WTC11 (cell line): Measurements from ENCODE around the gene SERPINH1. TPM values are rescaled to one million over a fixed set of nuclear protein-coding genes. Genes with fewer than 3 reads are reported as not detected.

Experiments used
- ATAC-seq: fragments of 200-7000 bp; cut with Tn5 transposase; 2 replicates; pipeline ENCODE4 v1.10.0; 2021; ENCODE audit warnings: mild to moderate bottlenecking, moderate library complexity
- CTCF ChIA-PET: fragments of 300-600 bp; sonication (Branson Sonifier 250); formaldehyde crosslinking; loops from one replicate; lab custom pipeline; 2021; ENCODE audit warnings: antibody characterized with exemption; lab: Charles Lee
- POLR2A ChIA-PET: fragments of 350-600 bp; sonication (Branson Sonifier 250); formaldehyde crosslinking; loops from one replicate; lab custom pipeline; 2021; ENCODE audit warnings: antibody characterized with exemption; lab: Charles Lee
- DNase-seq: peaks from one replicate; pipeline ENCODE4 v3.0.0; 2021; ENCODE audit warnings: low spot score
- H3K27ac Mint-ChIP-seq: 2 replicates; pipeline ENCODE4 v1.8.0; 2021; ENCODE audit warnings: mixed read lengths
- H3K27me3 Mint-ChIP-seq: 2 replicates; pipeline ENCODE4 v1.8.0; 2021; ENCODE audit warnings: low read depth, mild to moderate bottlenecking, moderate library complexity, mixed read lengths
- H3K36me3 Mint-ChIP-seq: 2 replicates; pipeline ENCODE4 v1.8.0; 2021; ENCODE audit warnings: mixed read lengths
- H3K4me1 Mint-ChIP-seq: 2 replicates; pipeline ENCODE4 v1.8.0; 2022; ENCODE audit warnings: mixed read lengths
- H3K4me3 Mint-ChIP-seq: 2 replicates; pipeline ENCODE4 v1.8.0; 2021; ENCODE audit warnings: mild to moderate bottlenecking, moderate library complexity, mixed read lengths
- H3K9me3 Mint-ChIP-seq: 2 replicates; pipeline ENCODE4 v1.8.0; 2021; ENCODE audit warnings: mixed read lengths
- ATF1 ChIP-seq: sonication (generic); formaldehyde crosslinking; IDR thresholded peaks from 2 replicates; pipeline ENCODE4 v1.8.1; 2023; ENCODE audit warnings: mild to moderate bottlenecking, moderate library complexity, missing genetic modification reagents
- ATF2 ChIP-seq: sonication (generic); formaldehyde crosslinking; IDR thresholded peaks from 2 replicates; pipeline ENCODE4 v1.8.1; 2022; ENCODE audit warnings: low read depth, missing genetic modification reagents, borderline replicate concordance
- CREB1 ChIP-seq: sonication (generic); formaldehyde crosslinking; IDR thresholded peaks from 2 replicates; pipeline ENCODE4 v1.8.0; 2023; ENCODE audit warnings: mild to moderate bottlenecking, missing genetic modification reagents
- E2F1 ChIP-seq: sonication (generic); formaldehyde crosslinking; IDR thresholded peaks from 2 replicates; pipeline ENCODE4 v1.8.0; 2022; ENCODE audit warnings: mild to moderate bottlenecking, missing genetic modification reagents
- ELF4 ChIP-seq: sonication (generic); formaldehyde crosslinking; IDR thresholded peaks from 2 replicates; pipeline ENCODE4 v1.8.1; 2022; ENCODE audit warnings: low read depth, mild to moderate bottlenecking, moderate library complexity, missing genetic modification reagents
- ERG ChIP-seq: fragments of 250-450 bp; sonication (Bioruptor Pico); IDR thresholded peaks from 2 replicates; pipeline ENCODE4 v1.8.0; 2021; ENCODE audit warnings: mild to moderate bottlenecking
- HMGA2 ChIP-seq: fragments of 250-450 bp; sonication (Bioruptor Pico); IDR thresholded peaks from 2 replicates; pipeline ENCODE4 v1.4.0; 2021; ENCODE audit warnings: mild to moderate bottlenecking, moderate library complexity
- MXD4 ChIP-seq: fragments of 250-450 bp; sonication (Bioruptor Pico); IDR thresholded peaks from 2 replicates; pipeline ENCODE4 v1.8.0; 2021; ENCODE audit warnings: mild to moderate bottlenecking, moderate library complexity, borderline replicate concordance
- MYBL2 ChIP-seq: sonication (generic); formaldehyde crosslinking; IDR thresholded peaks from 2 replicates; pipeline ENCODE4 v1.8.1; 2023; ENCODE audit warnings: mild to moderate bottlenecking, moderate library complexity, missing genetic modification reagents
- NFE2L1 ChIP-seq: sonication (generic); formaldehyde crosslinking; IDR thresholded peaks from 2 replicates; pipeline ENCODE4 v1.8.1; 2023; ENCODE audit warnings: missing genetic modification reagents
- NFYB ChIP-seq: sonication (generic); formaldehyde crosslinking; conservative IDR thresholded peaks from 2 replicates; pipeline ENCODE4 v1.8.0; 2022; ENCODE audit warnings: low read depth, missing genetic modification reagents
- NR1H2 ChIP-seq: sonication (generic); formaldehyde crosslinking; IDR thresholded peaks from 2 replicates; pipeline ENCODE4 v1.9.0; 2021; ENCODE audit warnings: mild to moderate bottlenecking, moderate library complexity, missing genetic modification reagents
- PRDM15 ChIP-seq: sonication (generic); formaldehyde crosslinking; IDR thresholded peaks from 2 replicates; pipeline ENCODE4 v1.8.0; 2022; ENCODE audit warnings: missing genetic modification reagents
- RELA ChIP-seq: sonication (generic); formaldehyde crosslinking; IDR thresholded peaks from 2 replicates; pipeline ENCODE4 v1.8.1; 2022; ENCODE audit warnings: missing genetic modification reagents, mild to moderate bottlenecking, borderline replicate concordance
- SMAD3 ChIP-seq: sonication (generic); formaldehyde crosslinking; IDR thresholded peaks from 2 replicates; pipeline ENCODE4 v1.8.0; 2022; ENCODE audit warnings: missing genetic modification reagents, mild to moderate bottlenecking, borderline replicate concordance
- SP1 ChIP-seq: sonication (generic); formaldehyde crosslinking; conservative IDR thresholded peaks from 2 replicates; pipeline ENCODE4 v1.8.1; 2022; ENCODE audit warnings: missing genetic modification reagents
- ZNF219 ChIP-seq: sonication (generic); formaldehyde crosslinking; IDR thresholded peaks from 2 replicates; pipeline ENCODE4 v1.8.0; 2023; ENCODE audit warnings: missing genetic modification reagents, mild to moderate bottlenecking, borderline replicate concordance
- ZNF425 ChIP-seq: fragments of 250-450 bp; sonication (Bioruptor Pico); conservative IDR thresholded peaks from 2 replicates; pipeline ENCODE4 v1.9.0; 2021; ENCODE audit warnings: mild to moderate bottlenecking
- ZNF512 ChIP-seq: sonication (generic); formaldehyde crosslinking; IDR thresholded peaks from 2 replicates; pipeline ENCODE4 v1.8.1; 2022; ENCODE audit warnings: missing genetic modification reagents, borderline replicate concordance
- ZNF671 ChIP-seq: fragments of 250-450 bp; sonication (Bioruptor Pico); IDR thresholded peaks from 2 replicates; pipeline ENCODE4 v1.8.0; 2021; ENCODE audit warnings: mild to moderate bottlenecking
- total RNA-seq: library from RNA; stranded (reverse); gene quantifications from 3 replicates; pipeline ENCODE4 v1.2.3, GENCODE V29; 2021
- TF ChIP-seq, protein P1 (sequence below): sonication (generic); formaldehyde crosslinking; IDR thresholded peaks from 2 replicates; pipeline ENCODE4 v1.8.1; 2022; ENCODE audit warnings: mild to moderate bottlenecking, moderate library complexity, missing genetic modification reagents

Gene SERPINH1
- total RNA-seq, 1 experiment from 2014 or later: 411 TPM

DNA sequence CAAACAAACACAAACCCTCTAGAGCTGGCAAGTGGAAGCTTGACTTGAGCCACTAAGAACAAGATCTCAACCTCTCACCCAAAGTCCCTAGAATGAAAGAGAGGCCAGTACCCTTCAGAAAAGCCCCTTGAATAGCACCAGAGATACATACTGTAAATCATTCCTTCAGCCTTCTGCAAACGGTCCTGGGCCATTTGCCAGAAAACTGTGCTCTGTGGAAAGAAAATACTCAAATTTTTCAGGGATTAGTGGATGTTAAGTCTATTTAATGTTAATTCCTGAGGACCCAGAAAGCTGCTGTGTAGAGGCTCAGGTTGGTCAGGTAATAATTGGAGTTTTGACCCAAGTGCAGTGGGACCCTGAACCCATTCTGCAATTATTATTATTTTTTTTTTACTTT lies 16.9 kb downstream of the SERPINH1 start (continued):
- TF ChIP-seq ZNF425 (CRISPR knock-in tag): no peak
- no peak for TF ChIP-seq SMAD3 (CRISPR knock-in tag)
- TF ChIP-seq ATF1 (CRISPR knock-in tag): no peak
- TF ChIP-seq PRDM15 (CRISPR knock-in tag): no peak
- TF ChIP-seq ELF4 (CRISPR knock-in tag): no peak
- TF ChIP-seq ZNF219 (CRISPR knock-in tag): no peak
- TF ChIP-seq CREB1 (CRISPR knock-in tag): no peak
- TF ChIP-seq NR1H2 (CRISPR knock-in tag): no peak
- TF ChIP-seq MXD4 (CRISPR knock-in tag): no peak
- TF ChIP-seq NFYB: no peak
- TF ChIP-seq, all 79 proteins: peak for 0

DNA sequence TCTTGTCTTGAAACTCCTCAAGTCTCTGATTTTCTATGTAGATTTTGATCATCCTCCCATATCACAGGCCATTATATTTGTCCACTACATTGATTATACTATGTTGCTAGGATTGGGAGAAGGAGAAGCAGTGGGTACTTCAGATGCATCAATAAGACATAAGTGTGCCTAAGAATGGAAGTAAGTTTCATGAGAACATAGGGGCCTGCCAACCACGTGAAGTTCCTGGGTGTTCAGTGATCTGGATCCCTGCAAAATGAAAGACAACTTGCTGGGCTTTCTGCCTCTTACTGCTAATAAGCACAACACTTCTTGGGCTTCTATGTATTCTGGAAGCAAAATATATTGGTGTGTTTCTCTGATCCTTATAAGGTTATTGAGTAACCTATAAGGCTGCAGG lies 17.8 kb downstream of the SERPINH1 start:
- Mint-ChIP-seq H3K27ac (no peak overlapping the region), H3K4me1 (peaks cover 35% of the 10 kb centered on the region), H3K36me3 (no peaks in the 10 kb centered on the region), H3K4me3 (no peak overlapping the region), H3K9me3 (0 out of 2 replicates have a peak, but pooled peaks cover 3% of the 10 kb centered on the region), H3K27me3 (peaks cover 14% of the 10 kb centered on the region)
- DNase-seq: no peak
- CTCF ChIA-PET: interaction anchor here (1.5 kb wide), 1 partner anchor 18 kb away, joined by 5 read pairs; no protein-coding TSS in a partner anchor
- ATAC-seq: no peak
- POLR2A ChIA-PET: no interaction called here
- TF ChIP-seq HMGA2: no peak
- no peak for TF ChIP-seq PRDM15 (CRISPR knock-in tag)
- TF ChIP-seq, protein P1, sequence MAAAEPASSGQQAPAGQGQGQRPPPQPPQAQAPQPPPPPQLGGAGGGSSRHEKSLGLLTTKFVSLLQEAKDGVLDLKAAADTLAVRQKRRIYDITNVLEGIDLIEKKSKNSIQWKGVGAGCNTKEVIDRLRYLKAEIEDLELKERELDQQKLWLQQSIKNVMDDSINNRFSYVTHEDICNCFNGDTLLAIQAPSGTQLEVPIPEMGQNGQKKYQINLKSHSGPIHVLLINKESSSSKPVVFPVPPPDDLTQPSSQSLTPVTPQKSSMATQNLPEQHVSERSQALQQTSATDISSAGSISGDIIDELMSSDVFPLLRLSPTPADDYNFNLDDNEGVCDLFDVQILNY (CRISPR knock-in tag): no peak
- no peak for TF ChIP-seq SP1 (CRISPR knock-in tag)
- TF ChIP-seq RELA (CRISPR knock-in tag): no peak
- no peak for TF ChIP-seq MYBL2
- TF ChIP-seq ZNF512 (CRISPR knock-in tag): no peak
- TF ChIP-seq NFE2L1: no peak
- no peak for TF ChIP-seq ZNF671 (CRISPR knock-in tag)
- no peak for TF ChIP-seq E2F1
- no peak for TF ChIP-seq ATF2 (CRISPR knock-in tag)
- no peak for TF ChIP-seq ERG (CRISPR knock-in tag)
